ENCODE data around the gene ILKAP.

ILKAP gene

GRCh38 chr2:238203973-238204683 lies 633 bp upstream of the ILKAP start:
- DNase-seq (ENCODE audit: low spot score): peak; percentile 34

GRCh38 chr2:238202326-238203093 lies 985 bp downstream of the ILKAP start:
- TF ChIP-seq CTCF (IDR thresholded peaks at IDR 0.05; ENCODE audit: borderline replicate concordance, control extremely low read depth, extremely low read depth, insufficient read depth, missing control alignments): no peak
- in situ Hi-C loops (cut with MboI; ENCODE audit: low sequenced_read_pairs, unreplicated experiment): no loop called here
- DNase-seq (ENCODE audit: low spot score): peak; percentile 39

More at GRCh38 chr2:238203973-238204683, 633 bp upstream of the ILKAP start:
- in situ Hi-C loops (cut with MboI; ENCODE audit: low sequenced_read_pairs, unreplicated experiment): no loop called here
- TF ChIP-seq CTCF (IDR thresholded peaks at IDR 0.05; ENCODE audit: borderline replicate concordance, control extremely low read depth, extremely low read depth, insufficient read depth, missing control alignments): no peak

- in situ Hi-C loops (cut with MboI; ENCODE audit: low sequenced_read_pairs, unreplicated experiment): no loop called here
- no peak for TF ChIP-seq CTCF (IDR thresholded peaks at IDR 0.05; ENCODE audit: borderline replicate concordance, control extremely low read depth, extremely low read depth, insufficient read depth, missing control alignments)
- DNase-seq (ENCODE audit: low spot score): no peak
These were observed 13.1 kb downstream of the ILKAP start for GRCh38 chr2:238190445-238190844.

GRCh38 chr2:238187618-238188548 lies 15.6 kb downstream of the ILKAP start:
- TF ChIP-seq CTCF (IDR thresholded peaks at IDR 0.05; ENCODE audit: borderline replicate concordance, control extremely low read depth, extremely low read depth, insufficient read depth, missing control alignments): no peak
- no peak for DNase-seq (ENCODE audit: low spot score)
- in situ Hi-C loops (cut with MboI; ENCODE audit: low sequenced_read_pairs, unreplicated experiment): no loop called here

- DNase-seq (ENCODE audit: low spot score): no peak
- in situ Hi-C loops (cut with MboI; ENCODE audit: low sequenced_read_pairs, unreplicated experiment): no loop called here
- no peak for TF ChIP-seq CTCF (IDR thresholded peaks at IDR 0.05; ENCODE audit: borderline replicate concordance, control extremely low read depth, extremely low read depth, insufficient read depth, missing control alignments)
These were observed 19.7 kb downstream of the ILKAP start for GRCh38 chr2:238183821-238184220.

- in situ Hi-C loops (cut with MboI; ENCODE audit: low sequenced_read_pairs, unreplicated experiment): no loop called here
- DNase-seq (ENCODE audit: low spot score): no peak
- TF ChIP-seq CTCF (IDR thresholded peaks at IDR 0.05; ENCODE audit: borderline replicate concordance, control extremely low read depth, extremely low read depth, insufficient read depth, missing control alignments): no peak
These were observed 21.1 kb downstream of the ILKAP start for GRCh38 chr2:238182362-238182761.

All from GM13976 (cell line).